ENCODE data around the gene CACNA2D3. TPM values are rescaled to one million over a fixed set of nuclear protein-coding genes. Genes with fewer than 3 reads are reported as not detected.
A peak's percentile ranks its signal among the peaks of the same experiment; 100 is the strongest.

CACNA2D3 gene
- total RNA-seq, 6 experiments from 2014 or later = 0.14 to 0.23 (median 0.19) TPM; not detected in 2

GRCh38 chr3:54776601-54777000 is 654.2 kb downstream of the CACNA2D3 start:
- Mint-ChIP-seq H3K4me1 (ENCODE audit: low read depth) (no peaks in the 10 kb centered on the region), H3K36me3 (ENCODE audit: low read depth) (no peaks in the 10 kb centered on the region), H3K4me3 (no peak overlapping the region), H3K27ac (no peak overlapping the region), H3K27me3 (ENCODE audit: insufficient read depth) (peaks cover 2% of the 10 kb centered on the region), H3K9me3 (peaks cover 4% of the 10 kb centered on the region; the same call in 1 of the 2 replicates)
- TF ChIP-seq CTCF (IDR thresholded peaks at IDR 0.05) = no peak
- no peak for DNase-seq

GRCh38 chr3:54777141-54777540 is 654.8 kb downstream of the CACNA2D3 start:
- peaks cover 4% of the 10 kb centered on the region; the same call in 1 of the 2 replicates for H3K9me3 Mint-ChIP-seq
- DNase-seq = no peak
- no peak for TF ChIP-seq CTCF (IDR thresholded peaks at IDR 0.05)
- no peaks in the 10 kb centered on the region for H3K36me3 Mint-ChIP-seq (ENCODE audit: low read depth)
- no peaks in the 10 kb centered on the region for H3K4me1 Mint-ChIP-seq (ENCODE audit: low read depth)
- H3K27ac Mint-ChIP-seq = no peak overlapping the region
- no peak overlapping the region for H3K4me3 Mint-ChIP-seq
- peaks cover 2% of the 10 kb centered on the region for H3K27me3 Mint-ChIP-seq (ENCODE audit: insufficient read depth)

GRCh38 chr3:54780336-54780735 is 658.0 kb downstream of the CACNA2D3 start:
- Mint-ChIP-seq H3K36me3 (ENCODE audit: low read depth) (no peaks in the 10 kb centered on the region), H3K4me3 (no peak overlapping the region), H3K9me3 (no peaks in the 10 kb centered on the region; the same call in 1 of the 2 replicates), H3K27me3 (ENCODE audit: insufficient read depth) (peaks cover 2% of the 10 kb centered on the region), H3K4me1 (ENCODE audit: low read depth) (no peaks in the 10 kb centered on the region), H3K27ac (no peak overlapping the region)
- no peak for DNase-seq
- TF ChIP-seq CTCF (IDR thresholded peaks at IDR 0.05) = no peak

- no peak for TF ChIP-seq CTCF (IDR thresholded peaks at IDR 0.05)
- Mint-ChIP-seq H3K4me1 (ENCODE audit: low read depth) (no peaks in the 10 kb centered on the region), H3K36me3 (ENCODE audit: low read depth) (no peaks in the 10 kb centered on the region), H3K9me3 (no peaks in the 10 kb centered on the region; the same call in 1 of the 2 replicates), H3K27me3 (ENCODE audit: insufficient read depth) (peaks cover 2% of the 10 kb centered on the region), H3K27ac (no peak overlapping the region), H3K4me3 (no peak overlapping the region)
- no peak for DNase-seq
Observed at GRCh38 chr3:54781728-54782127, 659.4 kb downstream of the CACNA2D3 start.

- peak; percentile 14 for DNase-seq
- Mint-ChIP-seq H3K4me3 (no peak overlapping the region), H3K4me1 (ENCODE audit: low read depth) (no peaks in the 10 kb centered on the region), H3K36me3 (ENCODE audit: low read depth) (no peaks in the 10 kb centered on the region), H3K27ac (no peak overlapping the region), H3K27me3 (ENCODE audit: insufficient read depth) (peaks cover 2% of the 10 kb centered on the region), H3K9me3 (no peaks in the 10 kb centered on the region; the same call in 1 of the 2 replicates)
- no peak for TF ChIP-seq CTCF (IDR thresholded peaks at IDR 0.05)
Observed at GRCh38 chr3:54783611-54784010, 661.3 kb downstream of the CACNA2D3 start.

GRCh38 chr3:54784021-54784420 is 661.7 kb downstream of the CACNA2D3 start:
- Mint-ChIP-seq H3K4me3 (no peak overlapping the region), H3K36me3 (ENCODE audit: low read depth) (no peaks in the 10 kb centered on the region), H3K9me3 (no peaks in the 10 kb centered on the region; the same call in 1 of the 2 replicates), H3K27me3 (ENCODE audit: insufficient read depth) (peaks cover 2% of the 10 kb centered on the region), H3K4me1 (ENCODE audit: low read depth) (no peaks in the 10 kb centered on the region), H3K27ac (no peak overlapping the region)
- DNase-seq = no peak
- TF ChIP-seq CTCF (IDR thresholded peaks at IDR 0.05) = no peak
